HEK293T (cell line): ENCODE measurements around the gene RRP1.

Experiments used
- CTCF ChIA-PET: fragments of 350-600 bp; formaldehyde crosslinking; extraction: SDS; loops from one replicate; lab custom pipeline; 2021; ENCODE audit warnings: antibody characterized with exemption, inconsistent platforms; lab: Yijun Ruan, JAX
- POLR2A ChIA-PET: fragments of 350-600 bp; formaldehyde crosslinking; extraction: SDS; loops from one replicate; lab custom pipeline; 2020; ENCODE audit warnings: antibody characterized with exemption, inconsistent platforms; lab: Yijun Ruan, JAX
- DNase-seq: peaks from one replicate; pipeline ENCODE4 v3.0.0; 2012; ENCODE audit warnings: mixed read lengths; ENCODE audit errors: extremely low spot score
- ARNT ChIP-seq: fragments of 450-650 bp; IDR thresholded peaks from 2 replicates; pipeline ENCODE4 v1.6.1; 2017; ENCODE audit warnings: mild to moderate bottlenecking
- BHLHE40 ChIP-seq: fragments of 450-650 bp; IDR thresholded peaks from 2 replicates; pipeline ENCODE4 v1.6.1; 2016; ENCODE audit warnings: mild to moderate bottlenecking, moderate library complexity, borderline replicate concordance
- CTBP1 ChIP-seq: fragments of 450-650 bp; IDR thresholded peaks from 2 replicates; pipeline ENCODE4 v1.6.1; 2016; ENCODE audit warnings: borderline replicate concordance
- ELF4 ChIP-seq: fragments of 450-650 bp; IDR thresholded peaks from 2 replicates; pipeline ENCODE4 v1.6.1; 2017; ENCODE audit warnings: antibody characterized with exemption
- FOXA1 ChIP-seq: fragments of 450-650 bp; IDR thresholded peaks from 2 replicates; pipeline ENCODE4 v1.6.1; 2016; ENCODE audit warnings: mild to moderate bottlenecking
- FOXK2 ChIP-seq: fragments of 450-650 bp; IDR thresholded peaks from 2 replicates; pipeline ENCODE4 v1.6.1; 2016; ENCODE audit warnings: mild to moderate bottlenecking
- FOXM1 ChIP-seq: fragments of 450-650 bp; IDR thresholded peaks from 2 replicates; pipeline ENCODE4 v1.6.1; 2017; ENCODE audit warnings: mild to moderate bottlenecking, borderline replicate concordance
- HDGF ChIP-seq: fragments of 450-650 bp; IDR thresholded peaks from 2 replicates; pipeline ENCODE4 v1.6.1; 2017; ENCODE audit warnings: antibody characterized with exemption, borderline replicate concordance
- L3MBTL2 ChIP-seq: fragments of 450-650 bp; conservative IDR thresholded peaks from 2 replicates; pipeline ENCODE4 v1.6.1; 2016; ENCODE audit warnings: mild to moderate bottlenecking
- LEF1 ChIP-seq: fragments of 450-650 bp; IDR thresholded peaks from 2 replicates; pipeline ENCODE4 v1.6.1; 2017; ENCODE audit warnings: mild to moderate bottlenecking, borderline replicate concordance
- SP1 ChIP-seq: fragments of 450-650 bp; IDR thresholded peaks from 2 replicates; pipeline ENCODE4 v1.6.1; 2017
- SUZ12 ChIP-seq: fragments of 450-650 bp; IDR thresholded peaks from 2 replicates; pipeline ENCODE4 v1.6.1; 2016; ENCODE audit warnings: mild to moderate bottlenecking
- TARDBP ChIP-seq: fragments of 450-650 bp; IDR thresholded peaks from 2 replicates; pipeline ENCODE4 v1.6.1; 2016
- ZNF384 ChIP-seq: fragments of 450-650 bp; IDR thresholded peaks from 2 replicates; pipeline ENCODE4 v1.6.1; 2016
- TF ChIP-seq, protein P1 (sequence below): fragments of 450-650 bp; IDR thresholded peaks from 2 replicates; pipeline ENCODE4 v1.6.1; 2016

The RRP1 gene

GRCh38 chr21:43744725-43745124, 44.7 kb upstream of the RRP1 start:
- DNase-seq, result no peak
- TF ChIP-seq SP1 (no peak), L3MBTL2 (no peak), CTBP1 (no peak), LEF1 (no peak), ARNT (no peak)
- POLR2A ChIA-PET, result no interaction called here
- CTCF ChIA-PET, result no interaction called here

DNA sequence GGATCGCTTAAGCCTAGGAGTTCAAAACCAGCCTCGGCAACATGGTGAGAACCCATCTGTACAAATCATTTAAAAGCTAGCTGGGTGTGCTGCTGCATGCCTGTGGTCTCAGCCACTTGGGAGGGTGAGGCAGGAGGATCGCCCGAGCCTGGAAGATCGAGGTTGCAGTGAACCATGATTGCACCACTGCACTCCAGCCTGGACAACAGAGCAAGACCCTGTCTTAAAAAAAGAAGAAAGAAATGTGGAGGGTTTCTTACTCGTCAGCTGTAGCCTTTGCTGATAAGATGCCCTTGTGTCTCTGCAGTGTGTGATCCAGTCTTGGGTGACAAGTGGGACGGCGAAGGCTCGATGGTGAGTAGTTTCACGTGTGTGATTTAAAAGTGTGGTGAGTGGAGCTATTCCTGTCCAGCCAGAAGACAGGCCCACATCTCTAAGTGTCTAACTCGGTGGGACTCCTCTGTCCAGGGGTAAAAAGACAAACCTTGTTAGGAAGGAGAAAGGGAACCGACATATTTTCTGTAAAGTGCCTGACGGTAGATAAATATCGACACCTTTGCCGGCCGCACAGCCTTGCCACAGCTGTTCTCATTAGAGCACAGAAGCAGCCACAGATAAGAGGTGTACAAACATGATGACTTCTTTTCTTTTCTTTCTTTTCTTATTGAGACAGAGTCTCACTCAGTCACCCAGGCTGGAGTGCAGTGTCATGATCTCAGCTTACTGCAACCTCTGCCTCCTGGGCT, 43.4 kb upstream of the RRP1 start:
- ChIA-PET POLR2A (interaction anchor here (0.8 kb wide), 1 partner anchor 16 kb away, joined by 3 read pairs; no protein-coding TSS in a partner anchor), CTCF (no interaction called here)
- no peak for DNase-seq
- TF ChIP-seq ELF4, result no peak
- TF ChIP-seq HDGF, result no peak
- no peak for TF ChIP-seq L3MBTL2
- TF ChIP-seq, protein P1, sequence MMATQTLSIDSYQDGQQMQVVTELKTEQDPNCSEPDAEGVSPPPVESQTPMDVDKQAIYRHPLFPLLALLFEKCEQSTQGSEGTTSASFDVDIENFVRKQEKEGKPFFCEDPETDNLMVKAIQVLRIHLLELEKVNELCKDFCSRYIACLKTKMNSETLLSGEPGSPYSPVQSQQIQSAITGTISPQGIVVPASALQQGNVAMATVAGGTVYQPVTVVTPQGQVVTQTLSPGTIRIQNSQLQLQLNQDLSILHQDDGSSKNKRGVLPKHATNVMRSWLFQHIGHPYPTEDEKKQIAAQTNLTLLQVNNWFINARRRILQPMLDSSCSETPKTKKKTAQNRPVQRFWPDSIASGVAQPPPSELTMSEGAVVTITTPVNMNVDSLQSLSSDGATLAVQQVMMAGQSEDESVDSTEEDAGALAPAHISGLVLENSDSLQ, result no peak
- no peak for TF ChIP-seq CTBP1
- no peak for TF ChIP-seq FOXA1

GRCh38 chr21:43748622-43749021, 40.8 kb upstream of the RRP1 start:
- TF ChIP-seq HDGF, result no peak
- ChIA-PET POLR2A (interaction anchor here (0.8 kb wide), 1 partner anchor 20 kb away, joined by 3 read pairs; no protein-coding TSS in a partner anchor), CTCF (no interaction called here)
- DNase-seq, result no peak

DNA sequence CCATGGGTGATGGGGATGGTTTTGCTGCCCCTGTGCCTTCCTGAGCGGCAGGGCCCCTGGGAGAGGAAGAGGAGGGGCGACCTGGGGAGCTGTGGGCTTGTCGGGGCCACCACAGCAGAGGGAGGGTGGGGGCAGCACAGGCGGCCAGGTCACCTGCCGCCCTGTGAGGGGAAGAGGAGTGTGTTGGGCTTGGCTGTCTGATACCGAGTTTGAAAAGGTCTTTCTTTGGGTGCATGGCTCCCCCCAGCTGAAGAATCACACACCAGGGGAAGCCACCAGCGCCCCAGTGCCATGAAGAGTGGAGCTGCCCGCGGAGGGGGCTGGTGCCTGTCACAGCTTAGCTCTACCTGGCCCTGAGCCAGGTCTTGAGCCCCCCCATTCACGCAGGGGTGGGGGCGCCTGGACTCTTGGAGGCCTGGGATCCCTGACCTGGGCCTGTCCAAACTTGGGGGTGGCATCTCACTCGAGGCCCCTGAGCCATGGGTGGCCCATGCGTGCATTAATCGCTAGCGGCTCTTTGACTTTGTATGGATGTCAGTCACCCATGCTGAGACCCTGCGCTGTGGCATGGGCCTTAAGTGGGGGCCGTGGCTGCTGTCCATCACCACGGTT, 39.6 kb upstream of the RRP1 start:
- ChIA-PET POLR2A (no interaction called here), CTCF (no interaction called here)
- no peak for TF ChIP-seq ZNF384
- TF ChIP-seq FOXM1, result no peak
- TF ChIP-seq CTBP1, result no peak
- no peak for TF ChIP-seq SUZ12
- TF ChIP-seq L3MBTL2, result no peak
- no peak for DNase-seq

DNA sequence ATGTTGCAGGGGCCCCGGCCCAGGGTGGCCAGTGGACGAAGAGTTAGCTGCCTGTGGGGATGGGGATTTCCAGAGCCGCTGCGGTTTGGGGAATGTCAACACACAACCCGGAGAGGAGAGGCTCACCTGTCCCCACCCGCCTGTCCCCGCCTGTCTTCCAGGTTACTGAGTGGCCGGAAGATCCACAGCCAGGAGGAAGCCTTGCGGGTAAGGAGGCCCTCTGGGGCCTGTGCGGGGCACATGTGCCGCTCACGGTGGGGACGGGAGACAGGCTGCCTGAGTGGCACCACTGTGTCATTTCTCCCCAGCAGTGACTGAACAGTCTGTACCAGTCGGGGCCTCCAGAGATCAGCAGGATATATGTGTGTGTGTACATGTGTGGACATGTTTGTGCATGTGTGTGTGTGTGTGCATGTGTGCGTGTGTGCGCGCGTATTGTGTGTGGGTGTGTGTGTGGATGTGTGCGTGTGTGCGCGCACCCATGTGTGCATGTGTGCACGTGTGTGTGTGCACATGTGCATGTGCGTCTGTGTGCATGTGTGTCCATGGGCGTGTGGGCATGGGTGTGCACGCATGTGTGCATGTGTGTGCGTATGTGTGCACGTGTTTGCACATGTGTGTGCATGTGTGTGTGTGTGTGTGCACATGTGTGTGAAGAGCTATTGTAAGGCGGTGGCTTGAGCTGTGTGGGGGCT, 38.9 kb upstream of the RRP1 start:
- TF ChIP-seq SUZ12 (no peak), HDGF (no peak), TARDBP (peak; percentile 77), ELF4 (no peak)
- TF ChIP-seq, protein P1, result no peak
- ChIA-PET POLR2A (no interaction called here), CTCF (no interaction called here)
- DNase-seq, result no peak

- DNase-seq, result no peak
- POLR2A ChIA-PET, result no interaction called here
- CTCF ChIA-PET, result no interaction called here
- TF ChIP-seq L3MBTL2 (no peak), ZNF384 (no peak), BHLHE40 (no peak), SUZ12 (no peak), TARDBP (no peak)
Measured at GRCh38 chr21:43751955-43752591, 37.3 kb upstream of the RRP1 start.

DNA sequence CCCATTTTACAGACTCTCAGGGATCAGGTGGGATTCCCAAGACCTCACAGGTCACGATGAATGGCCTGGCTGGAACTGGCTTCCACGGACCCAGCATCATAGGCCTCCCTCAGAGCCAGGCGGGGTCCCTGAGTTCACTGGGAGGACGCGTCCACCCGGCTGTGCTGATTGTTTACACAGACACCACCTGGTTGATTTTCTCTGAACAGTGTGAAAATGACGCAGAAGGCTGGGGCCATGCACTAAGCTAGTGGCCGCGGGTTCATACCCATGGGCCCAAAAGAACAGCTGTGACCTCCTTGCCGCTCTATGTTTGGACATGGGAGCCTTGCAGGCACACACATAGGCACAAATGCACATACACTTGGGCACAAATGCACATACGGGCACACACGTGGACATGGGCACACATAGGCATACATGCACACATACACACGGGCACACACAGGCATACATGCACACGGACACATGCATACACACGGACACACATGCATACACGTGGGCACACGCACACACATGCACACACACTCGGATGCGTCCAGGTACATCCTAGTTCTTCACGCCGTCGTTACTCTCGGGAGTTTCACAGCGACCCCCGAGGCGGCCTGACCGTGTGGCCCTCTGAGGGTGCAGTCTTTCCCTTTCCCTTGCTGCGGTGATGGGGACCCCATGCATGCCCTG, 36.5 kb upstream of the RRP1 start:
- no peak for DNase-seq
- TF ChIP-seq CTBP1 (no peak), SUZ12 (no peak), TARDBP (no peak), BHLHE40 (no peak), FOXK2 (no peak), ARNT (no peak)
- CTCF ChIA-PET, result no interaction called here
- POLR2A ChIA-PET, result no interaction called here
